NCI-H1105 (cell line): Measurements from ENCODE around the gene ITGB7.

ENCODE experiments used
- DNase-seq: peaks from one replicate; lab custom pipeline; 2025; lab: John Stamatoyannopoulos, UW

The ITGB7 gene

GRCh38 chr12:53143355-53143754 is 63.7 kb downstream of the ITGB7 start:
- no peak for DNase-seq
